Mesothelial cell of epicardium (in vitro differentiated cells): ENCODE data around the gene ALK. TPM values are rescaled to one million over a fixed set of nuclear protein-coding genes. Genes with fewer than 3 reads are reported as not detected.

ENCODE experiments used
- DNase-seq, 2 experiments: peaks; one replicate each; pipeline ENCODE4 v3.0.0; 2021; ENCODE audit warnings: low spot score in 2 of 2; ENCODE audit not compliant: unreplicated experiment in 2 of 2
- H3K27ac Mint-ChIP-seq: 2 replicates; pipeline ENCODE4 v1.8.0; 2021; ENCODE audit warnings: mixed read lengths
- H3K27me3 Mint-ChIP-seq: 2 replicates; pipeline ENCODE4 v1.8.0; 2021; ENCODE audit warnings: low read depth, mixed read lengths
- H3K36me3 Mint-ChIP-seq: 2 replicates; pipeline ENCODE4 v1.8.0; 2021; ENCODE audit warnings: mixed read lengths
- H3K4me1 Mint-ChIP-seq: 2 replicates; pipeline ENCODE4 v1.8.0; 2021; ENCODE audit warnings: mixed read lengths
- H3K4me3 Mint-ChIP-seq: 2 replicates; pipeline ENCODE4 v1.8.0; 2021; ENCODE audit warnings: mild to moderate bottlenecking, moderate library complexity, mixed read lengths
- H3K9me3 Mint-ChIP-seq: 2 replicates; pipeline ENCODE4 v1.8.0; 2021; ENCODE audit warnings: mixed read lengths
- CTCF ChIP-seq: fragments of 200-600 bp; sonication (generic); IDR thresholded peaks from one replicate; pipeline ENCODE4 v1.5.0; 2021; ENCODE audit warnings: antibody characterized with exemption; ENCODE audit not compliant: unreplicated experiment
- total RNA-seq: library from RNA; stranded (reverse); gene quantifications from 3 replicates; pipeline ENCODE4 v1.2.1, GENCODE V29; 2021

Gene ALK
- total RNA-seq, 1 donor from 2014 or later: 0.13 TPM

- Mint-ChIP-seq H3K27ac (no peak overlapping the region), H3K27me3 (no peaks in the 10 kb centered on the region), H3K4me1 (no peaks in the 10 kb centered on the region), H3K36me3 (peaks cover 43% of the 10 kb centered on the region), H3K4me3 (no peak overlapping the region), H3K9me3 (peaks cover 12% of the 10 kb centered on the region)
- no peak for DNase-seq
- TF ChIP-seq CTCF: no peak
Observed at GRCh38 chr2:29143657-29144056, 777.7 kb downstream of the ALK start.

Other genes with a start within 250 kb of the ALK start
- 73.4 to 81.1 TPM (median 79.4 TPM) in 3 replicates for gene YPEL5, start 225.4 kb upstream of the ALK start, total RNA-seq